Activated CD8-positive, alpha-beta T cell treated with anti-CD3 and anti-CD28 coated beads for 36 hours (primary cell): ENCODE results near the gene SYT2. TPM values are rescaled to one million over a fixed set of nuclear protein-coding genes. Genes with fewer than 3 reads are reported as not detected.
"Not testable (repeated sequence)": the region's sequence is repeated elsewhere in the genome, so short reads cannot be mapped to it uniquely, and the experiment has no call there.

Experiments used
- ATAC-seq: fragments of 200-7000 bp; cut with Tn5 transposase; one replicate; pipeline ENCODE4 v1.10.0; 2021; ENCODE audit warnings: mild to moderate bottlenecking, moderate library complexity
- CTCF ChIA-PET: fragments of 350-600 bp; sonication (Branson Sonifier 250); formaldehyde crosslinking; loops from one replicate; lab custom pipeline; 2021; ENCODE audit warnings: antibody characterized with exemption; lab: Charles Lee
- POLR2A ChIA-PET: fragments of 350-600 bp; sonication (Branson Sonifier 250); formaldehyde crosslinking; loops from one replicate; lab custom pipeline; 2021; ENCODE audit warnings: antibody characterized with exemption; lab: Charles Lee
- DNase-seq: peaks from one replicate; pipeline ENCODE4 v3.0.0-alpha.2; 2020
- H3K27ac Mint-ChIP-seq: one replicate; pipeline ENCODE4 v1.8.0; 2021; ENCODE audit warnings: mild to moderate bottlenecking, mixed read lengths
- H3K27me3 Mint-ChIP-seq: one replicate; pipeline ENCODE4 v1.8.0; 2021; ENCODE audit warnings: mixed read lengths
- H3K36me3 Mint-ChIP-seq: one replicate; pipeline ENCODE4 v1.8.0; 2021; ENCODE audit warnings: low read depth, mixed read lengths
- H3K4me1 Mint-ChIP-seq: one replicate; pipeline ENCODE4 v1.8.0; 2021; ENCODE audit warnings: low read depth, mixed read lengths
- H3K4me3 Mint-ChIP-seq: one replicate; pipeline ENCODE4 v1.8.0; 2021; ENCODE audit warnings: mild to moderate bottlenecking, moderate library complexity, mixed read lengths
- H3K9me3 Mint-ChIP-seq: one replicate; pipeline ENCODE4 v1.8.0; 2021; ENCODE audit warnings: mixed read lengths
- intact Hi-C: fragments of 100-400 bp; cut with micrococcal nuclease; formaldehyde crosslinking; loops from one replicate; pipeline ENCODE4 v1.10.0; 2022
- total RNA-seq, 2 experiments: library from RNA; stranded (reverse); gene quantifications; one replicate each; pipeline ENCODE4 v1.2.3, GENCODE V29; 2021
- TF ChIP-seq, protein P1 (sequence below): fragments of 200-600 bp; IDR thresholded peaks from one replicate; pipeline ENCODE4 v1.8.0; 2022; ENCODE audit warnings: antibody characterized with exemption, mild to moderate bottlenecking

SYT2 gene
- total RNA-seq, 2 experiments from 2014 or later = not detected

GRCh38 chr1:202643397-202644218 lies 66.6 kb downstream of the SYT2 start:
- intact Hi-C loops = no loop called here
- ChIA-PET CTCF (interaction anchor here (0.7 kb wide), 1 partner anchor 12 kb away, joined by 3 read pairs; no protein-coding TSS in a partner anchor), POLR2A (no interaction called here)
- no peaks in the 10 kb centered on the region for H3K9me3 Mint-ChIP-seq
- peak overlapping the region; percentile 45 for H3K4me3 Mint-ChIP-seq
- peaks cover 26% of the 10 kb centered on the region for H3K4me1 Mint-ChIP-seq
- DNase-seq (peak; percentile 39), ATAC-seq (peak; percentile 71)
- no peaks in the 10 kb centered on the region for H3K36me3 Mint-ChIP-seq
- no peak overlapping the region for H3K27ac Mint-ChIP-seq
- TF ChIP-seq, protein P1, sequence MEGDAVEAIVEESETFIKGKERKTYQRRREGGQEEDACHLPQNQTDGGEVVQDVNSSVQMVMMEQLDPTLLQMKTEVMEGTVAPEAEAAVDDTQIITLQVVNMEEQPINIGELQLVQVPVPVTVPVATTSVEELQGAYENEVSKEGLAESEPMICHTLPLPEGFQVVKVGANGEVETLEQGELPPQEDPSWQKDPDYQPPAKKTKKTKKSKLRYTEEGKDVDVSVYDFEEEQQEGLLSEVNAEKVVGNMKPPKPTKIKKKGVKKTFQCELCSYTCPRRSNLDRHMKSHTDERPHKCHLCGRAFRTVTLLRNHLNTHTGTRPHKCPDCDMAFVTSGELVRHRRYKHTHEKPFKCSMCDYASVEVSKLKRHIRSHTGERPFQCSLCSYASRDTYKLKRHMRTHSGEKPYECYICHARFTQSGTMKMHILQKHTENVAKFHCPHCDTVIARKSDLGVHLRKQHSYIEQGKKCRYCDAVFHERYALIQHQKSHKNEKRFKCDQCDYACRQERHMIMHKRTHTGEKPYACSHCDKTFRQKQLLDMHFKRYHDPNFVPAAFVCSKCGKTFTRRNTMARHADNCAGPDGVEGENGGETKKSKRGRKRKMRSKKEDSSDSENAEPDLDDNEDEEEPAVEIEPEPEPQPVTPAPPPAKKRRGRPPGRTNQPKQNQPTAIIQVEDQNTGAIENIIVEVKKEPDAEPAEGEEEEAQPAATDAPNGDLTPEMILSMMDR = no peak
- peaks cover 62% of the 10 kb centered on the region for H3K27me3 Mint-ChIP-seq

GRCh38 chr1:202642619-202643291 lies 67.5 kb downstream of the SYT2 start:
- TF ChIP-seq, protein P1 = no peak
- H3K4me1 Mint-ChIP-seq = peaks cover 26% of the 10 kb centered on the region
- no peak for DNase-seq
- H3K27ac Mint-ChIP-seq = no peak overlapping the region
- peak; percentile 13 for ATAC-seq
- H3K27me3 Mint-ChIP-seq = peaks cover 62% of the 10 kb centered on the region
- no peaks in the 10 kb centered on the region for H3K9me3 Mint-ChIP-seq
- POLR2A ChIA-PET = no interaction called here
- intact Hi-C loops = no loop called here
- no peaks in the 10 kb centered on the region for H3K36me3 Mint-ChIP-seq
- CTCF ChIA-PET = no interaction called here
- H3K4me3 Mint-ChIP-seq = peak overlapping the region; percentile 31

- H3K36me3 Mint-ChIP-seq = no peaks in the 10 kb centered on the region
- ChIA-PET CTCF (no interaction called here), POLR2A (no interaction called here)
- H3K27me3 Mint-ChIP-seq = peaks cover 62% of the 10 kb centered on the region
- H3K4me3 Mint-ChIP-seq = no peak overlapping the region
- ATAC-seq (no peak), DNase-seq (no peak)
- no peak overlapping the region for H3K27ac Mint-ChIP-seq
- H3K4me1 Mint-ChIP-seq = peaks cover 26% of the 10 kb centered on the region
- no peaks in the 10 kb centered on the region for H3K9me3 Mint-ChIP-seq
- intact Hi-C loops = no loop called here
- TF ChIP-seq, protein P1 = no peak
Observed at GRCh38 chr1:202642212-202642611, 68.0 kb downstream of the SYT2 start.

- DNase-seq (no peak), ATAC-seq (no peak)
- Mint-ChIP-seq H3K36me3 (no peaks in the 10 kb centered on the region), H3K27ac (no peak overlapping the region), H3K27me3 (peaks cover 47% of the 10 kb centered on the region), H3K4me1 (peaks cover 22% of the 10 kb centered on the region), H3K4me3 (no peak overlapping the region), H3K9me3 (no peaks in the 10 kb centered on the region)
- ChIA-PET CTCF (no interaction called here), POLR2A (no interaction called here)
- intact Hi-C loops = loop anchor here (10.0 kb wide), 1 partner anchor 415 kb away; no protein-coding TSS in a partner anchor
- TF ChIP-seq, protein P1 = no peak
Observed at GRCh38 chr1:202639500-202639899, 70.8 kb downstream of the SYT2 start.

- H3K4me3 Mint-ChIP-seq, H3K27ac Mint-ChIP-seq, DNase-seq, POLR2A ChIA-PET, H3K9me3 Mint-ChIP-seq, ATAC-seq, H3K36me3 Mint-ChIP-seq: not testable (repeated sequence)
- CTCF ChIA-PET = interaction anchor here (1.3 to 1.5 kb wide), 2 partner anchors 14 to 18 kb away, joined by 3 read pairs; no protein-coding TSS in a partner anchor
- peaks cover 15% of the 10 kb centered on the region for H3K4me1 Mint-ChIP-seq
- intact Hi-C loops = loop anchor here (10.0 kb wide), 1 partner anchor 414 kb away; no protein-coding TSS in a partner anchor
- peaks cover 40% of the 10 kb centered on the region for H3K27me3 Mint-ChIP-seq
Observed at GRCh38 chr1:202638701-202639305, 71.5 kb downstream of the SYT2 start.
